ENCODE measurements around the gene COA7.

Gene COA7

GRCh38 chr1:52651904-52652303 lies 46.2 kb downstream of the COA7 start:
- in situ Hi-C loops (cut with MboI; ENCODE audit: low sequenced_read_pairs, unreplicated experiment): no loop called here
- no peak for DNase-seq (ENCODE audit: low spot score)
- no peak for TF ChIP-seq CTCF (IDR thresholded peaks at IDR 0.05; ENCODE audit: borderline replicate concordance, control extremely low read depth, extremely low read depth, insufficient read depth, missing control alignments)

- TF ChIP-seq CTCF (IDR thresholded peaks at IDR 0.05; ENCODE audit: borderline replicate concordance, control extremely low read depth, extremely low read depth, insufficient read depth, missing control alignments): no peak
- DNase-seq (ENCODE audit: low spot score): no peak
- in situ Hi-C loops (cut with MboI; ENCODE audit: low sequenced_read_pairs, unreplicated experiment): no loop called here
Observed at GRCh38 chr1:52645261-52645660, 52.9 kb downstream of the COA7 start.

- DNase-seq (ENCODE audit: low spot score): peak; percentile 60
- no peak for TF ChIP-seq CTCF (IDR thresholded peaks at IDR 0.05; ENCODE audit: borderline replicate concordance, control extremely low read depth, extremely low read depth, insufficient read depth, missing control alignments)
- in situ Hi-C loops (cut with MboI; ENCODE audit: low sequenced_read_pairs, unreplicated experiment): no loop called here
Observed at GRCh38 chr1:52641307-52641706, 56.8 kb downstream of the COA7 start.

GRCh38 chr1:52640697-52641096 lies 57.5 kb downstream of the COA7 start:
- DNase-seq (ENCODE audit: low spot score): no peak
- no peak for TF ChIP-seq CTCF (IDR thresholded peaks at IDR 0.05; ENCODE audit: borderline replicate concordance, control extremely low read depth, extremely low read depth, insufficient read depth, missing control alignments)
- in situ Hi-C loops (cut with MboI; ENCODE audit: low sequenced_read_pairs, unreplicated experiment): no loop called here

GRCh38 chr1:52637946-52638345 lies 60.2 kb downstream of the COA7 start:
- DNase-seq (ENCODE audit: low spot score): no peak
- no peak for TF ChIP-seq CTCF (IDR thresholded peaks at IDR 0.05; ENCODE audit: borderline replicate concordance, control extremely low read depth, extremely low read depth, insufficient read depth, missing control alignments)
- in situ Hi-C loops (cut with MboI; ENCODE audit: low sequenced_read_pairs, unreplicated experiment): no loop called here

GRCh38 chr1:52636721-52637695 lies 61.1 kb downstream of the COA7 start:
- TF ChIP-seq CTCF (IDR thresholded peaks at IDR 0.05; ENCODE audit: borderline replicate concordance, control extremely low read depth, extremely low read depth, insufficient read depth, missing control alignments): no peak

More at GRCh38 chr1:52636721-52637695, 61.1 kb downstream of the COA7 start:
- in situ Hi-C loops (cut with MboI; ENCODE audit: low sequenced_read_pairs, unreplicated experiment): no loop called here
- peak; percentile 63 for DNase-seq (ENCODE audit: low spot score)
